Measurements from ENCODE around the gene GAP43.

GRCh38 chr3:115704661-115705338 lies 81.5 kb downstream of the GAP43 start:
- TF ChIP-seq CTCF (IDR thresholded peaks at IDR 0.05; ENCODE audit: low read depth, low read length, poor library complexity, severe bottlenecking) (no peak), EZH2phosphoT487 (IDR thresholded peaks at IDR 0.05; ENCODE audit: borderline replicate concordance, low read length) (no peak)
